ENCODE measurements around the gene TUBAL3.
"Not testable (repeated sequence)": the region's sequence is repeated elsewhere in the genome, so short reads cannot be mapped to it uniquely, and the experiment has no call there.

TUBAL3 gene

GRCh38 chr10:5419466-5420094 lies 15.0 kb upstream of the TUBAL3 start:
- no peak for DNase-seq

- DNase-seq = no peak
These were observed 14.0 kb upstream of the TUBAL3 start for GRCh38 chr10:5418584-5418983.

GRCh38 chr10:5416981-5417380 lies 12.4 kb upstream of the TUBAL3 start:
- DNase-seq = peak; percentile 6

- no peak for DNase-seq
These were observed 8.6 kb upstream of the TUBAL3 start for GRCh38 chr10:5413012-5413938.

- DNase-seq = no peak
These were observed 7.8 kb upstream of the TUBAL3 start, which contains the start of gene NET1 for GRCh38 chr10:5412277-5412941. TSS of gene NET1 (plus strand) at chr10:5412557. CDS start at chr10:5412693, 136 bp downstream.

- DNase-seq = no peak
These were observed 7.3 kb upstream of the TUBAL3 start for GRCh38 chr10:5411941-5412276.

- DNase-seq = not testable (repeated sequence)
These were observed 6.2 kb upstream of the TUBAL3 start for GRCh38 chr10:5410787-5411186.

GRCh38 chr10:5406918-5407317 lies 2.3 kb upstream of the TUBAL3 start:
- DNase-seq = no peak

- DNase-seq = no peak
These were observed 1.8 kb downstream of the TUBAL3 start for GRCh38 chr10:5402798-5403197.

- no peak for DNase-seq
These were observed 4.0 kb downstream of the TUBAL3 start for GRCh38 chr10:5400468-5401240.

GRCh38 chr10:5399332-5399731 lies 5.3 kb downstream of the TUBAL3 start:
- no peak for DNase-seq

GRCh38 chr10:5396556-5397300 lies 7.9 kb downstream of the TUBAL3 start:
- no peak for DNase-seq

GRCh38 chr10:5395168-5395567 lies 9.5 kb downstream of the TUBAL3 start:
- no peak for DNase-seq

- DNase-seq = no peak
These were observed 11.1 kb downstream of the TUBAL3 start for GRCh38 chr10:5393529-5393928.

GRCh38 chr10:5391790-5392189 lies 12.8 kb downstream of the TUBAL3 start:
- no peak for DNase-seq

- DNase-seq = no peak
These were observed 13.9 kb downstream of the TUBAL3 start for GRCh38 chr10:5390607-5391205.

- no peak for DNase-seq
These were observed 17.5 kb downstream of the TUBAL3 start for GRCh38 chr10:5387169-5387568.

- no peak for DNase-seq
These were observed 19.4 kb downstream of the TUBAL3 start for GRCh38 chr10:5385224-5385623.

GRCh38 chr10:5381187-5381586 lies 23.4 kb downstream of the TUBAL3 start:
- DNase-seq = no peak

GRCh38 chr10:5380395-5380794 lies 24.2 kb downstream of the TUBAL3 start:
- not testable (repeated sequence) for DNase-seq

- DNase-seq = not testable (repeated sequence)
These were observed 25.4 kb downstream of the TUBAL3 start for GRCh38 chr10:5379202-5379601.

GRCh38 chr10:5376450-5376849 lies 28.2 kb downstream of the TUBAL3 start:
- DNase-seq = no peak
